IMR-90 (cell line): ENCODE measurements around the gene MYH11. TPM values are rescaled to one million over a fixed set of nuclear protein-coding genes. Genes with fewer than 3 reads are reported as not detected.

Source experiments
- ATAC-seq: fragments of 200-7000 bp; cut with Tn5 transposase; 2 replicates; pipeline ENCODE4 v1.9.1; 2020; ENCODE audit warnings: low read depth, mild to moderate bottlenecking, moderate library complexity
- BruUV-seq: library from RNA; stranded (reverse); fragments of 400-500 nt; replicated peaks from 2 replicates; lab custom pipeline; 2021; lab: Mats Ljungman, UMichigan
- CTCF ChIA-PET: fragments of 300-600 bp; formaldehyde crosslinking; extraction: SDS; loops from one replicate; lab custom pipeline; 2021; ENCODE audit warnings: antibody characterized with exemption; lab: Yijun Ruan, JAX
- POLR2A ChIA-PET: fragments of 300-600 bp; sonication (Branson Sonifier 250); formaldehyde crosslinking; loops from one replicate; lab custom pipeline; 2022; ENCODE audit warnings: antibody characterized with exemption; ENCODE audit not compliant: unreplicated experiment; lab: Charles Lee
- DNase-seq: peaks from one replicate; pipeline ENCODE4 v3.0.0; 2013
- H2AFZ ChIP-seq: replicated peaks from 2 replicates; pipeline ENCODE3; 2013; ENCODE audit warnings: low read length, mild to moderate bottlenecking; ENCODE audit not compliant: poor library complexity
- H2AK5ac ChIP-seq: 2 replicates; pipeline ENCODE4 v1.6.1; 2013; ENCODE audit warnings: low read depth, low read length, inconsistent platforms
- H2AK9ac ChIP-seq: replicated peaks from 2 replicates; pipeline ENCODE3; 2013; ENCODE audit warnings: mild to moderate bottlenecking, low read depth, low read length, moderate library complexity; ENCODE audit not compliant: poor library complexity
- H2BK120ac ChIP-seq: 2 replicates; pipeline ENCODE4 v1.6.1; 2013; ENCODE audit warnings: low read depth, low read length, inconsistent platforms
- H2BK15ac ChIP-seq: 3 replicates; pipeline ENCODE4 v1.6.1; 2013; ENCODE audit warnings: low read depth, low read length, inconsistent platforms
- H2BK20ac ChIP-seq: 2 replicates; pipeline ENCODE4 v1.6.1; 2013; ENCODE audit warnings: low read depth, mild to moderate bottlenecking, inconsistent platforms, low read length, moderate library complexity
- H2BK5ac ChIP-seq: 2 replicates; pipeline ENCODE4 v1.6.1; 2013; ENCODE audit warnings: mild to moderate bottlenecking, low read depth, low read length, inconsistent platforms; ENCODE audit not compliant: poor library complexity, severe bottlenecking
- H3K14ac ChIP-seq: replicated peaks from 2 replicates; pipeline ENCODE4 v1.6.1; 2013; ENCODE audit warnings: low read depth, low read length, inconsistent platforms
- H3K18ac ChIP-seq: 2 replicates; pipeline ENCODE4 v1.6.1; 2013; ENCODE audit warnings: low read depth, low read length, control low read depth
- H3K23ac ChIP-seq: 2 replicates; pipeline ENCODE4 v1.6.1; 2013; ENCODE audit warnings: low read depth, low read length, inconsistent platforms
- H3K27ac ChIP-seq: 2 replicates; pipeline ENCODE4 v1.5.1; 2013; ENCODE audit warnings: mild to moderate bottlenecking, control low read depth, low read length; ENCODE audit not compliant: insufficient read depth
- H3K27me3 ChIP-seq: 2 replicates; pipeline ENCODE4 v1.6.1; 2013; ENCODE audit warnings: low read length; ENCODE audit not compliant: control insufficient read depth, insufficient read depth
- H3K36me3 ChIP-seq: 2 replicates; pipeline ENCODE4 v1.6.1; 2013; ENCODE audit warnings: low read length, mixed read lengths; ENCODE audit not compliant: control insufficient read depth, insufficient read depth
- H3K4ac ChIP-seq: 2 replicates; pipeline ENCODE4 v1.6.1; 2013; ENCODE audit warnings: low read depth, low read length, inconsistent platforms
- H3K4me1 ChIP-seq: 2 replicates; pipeline ENCODE4 v1.6.1; 2013; ENCODE audit warnings: low read length, mixed read lengths; ENCODE audit not compliant: control insufficient read depth, insufficient read depth
- H3K4me2 ChIP-seq: 2 replicates; pipeline ENCODE4 v1.6.1; 2013; ENCODE audit warnings: low read depth, mild to moderate bottlenecking, control low read depth, low read length, moderate library complexity
- H3K4me3 ChIP-seq: 2 replicates; pipeline ENCODE4 v1.5.1; 2013; ENCODE audit warnings: low read depth, mild to moderate bottlenecking, control low read depth, low read length, moderate library complexity; ENCODE audit not compliant: insufficient read depth
- H3K56ac ChIP-seq: 2 replicates; pipeline ENCODE4 v1.6.1; 2013; ENCODE audit warnings: low read length, inconsistent platforms; ENCODE audit not compliant: insufficient read depth; ENCODE audit errors: extremely low read depth
- H3K79me1 ChIP-seq, 2 experiments: 2 replicates each; pipeline ENCODE4 v1.6.1; 2013; ENCODE audit warnings: low read length in 2 of 2, inconsistent platforms in 1 of 2, low read depth in 1 of 2
- H3K9ac ChIP-seq: 2 replicates; pipeline ENCODE4 v1.6.1; 2013; ENCODE audit warnings: low read depth, low read length, control low read depth
- H3K9me1 ChIP-seq: 2 replicates; pipeline ENCODE4 v1.6.1; 2013; ENCODE audit warnings: low read length, inconsistent platforms; ENCODE audit not compliant: insufficient read depth
- H3K9me3 ChIP-seq: 2 replicates; pipeline ENCODE4 v1.6.1; 2013; ENCODE audit warnings: low read length; ENCODE audit not compliant: control insufficient read depth, insufficient read depth
- H4K20me1 ChIP-seq: 2 replicates; pipeline ENCODE4 v1.6.1; 2013; ENCODE audit warnings: low read length, inconsistent platforms; ENCODE audit not compliant: insufficient read depth
- H4K5ac ChIP-seq: 2 replicates; pipeline ENCODE4 v1.6.1; 2013; ENCODE audit warnings: mild to moderate bottlenecking, low read depth, low read length, control low read depth
- H4K8ac ChIP-seq, 2 experiments: 2 replicates each; pipeline ENCODE4 v1.6.1; 2013; ENCODE audit warnings: low read depth in 2 of 2, low read length in 2 of 2, control low read depth in 1 of 2, inconsistent platforms in 1 of 2
- H4K91ac ChIP-seq: 2 replicates; pipeline ENCODE4 v1.6.1; 2013; ENCODE audit warnings: low read depth, low read length, inconsistent platforms; ENCODE audit not compliant: insufficient read depth
- BHLHE40 ChIP-seq: fragments of 150-350 bp; IDR thresholded peaks from 2 replicates; pipeline ENCODE4 v1.6.1; 2016; ENCODE audit warnings: mild to moderate bottlenecking, low read depth, low read length
- CHD1 ChIP-seq: IDR thresholded peaks from 2 replicates; pipeline ENCODE4 v1.6.1; 2012; ENCODE audit warnings: low read depth, low read length, improper control_type of control experiment
- CTCF ChIP-seq: conservative IDR thresholded peaks from 2 replicates; pipeline ENCODE4 v1.5.1; 2012; ENCODE audit warnings: mild to moderate bottlenecking, low read depth, low read length, improper control_type of control experiment
- ELK1 ChIP-seq: fragments of 150-350 bp; IDR thresholded peaks from 2 replicates; pipeline ENCODE4 v1.6.1; 2016; ENCODE audit warnings: low read depth, mild to moderate bottlenecking, low read length, moderate library complexity, borderline replicate concordance
- FOS ChIP-seq: fragments of 150-350 bp; IDR thresholded peaks from 2 replicates; pipeline ENCODE4 v1.6.1; 2016; ENCODE audit warnings: low read depth, low read length
- MAFK ChIP-seq: IDR thresholded peaks from 2 replicates; pipeline ENCODE4 v1.6.1; 2012; ENCODE audit warnings: low read depth, low read length, improper control_type of control experiment
- MAZ ChIP-seq: IDR thresholded peaks from 2 replicates; pipeline ENCODE4 v1.6.1; 2012; ENCODE audit warnings: low read depth, mild to moderate bottlenecking, low read length, improper control_type of control experiment, moderate library complexity, borderline replicate concordance
- MXI1 ChIP-seq: IDR thresholded peaks from 2 replicates; pipeline ENCODE4 v1.6.1; 2012; ENCODE audit warnings: low read depth, mild to moderate bottlenecking, low read length, moderate library complexity, borderline replicate concordance
- NFE2L2 ChIP-seq: fragments of 150-350 bp; IDR thresholded peaks from 2 replicates; pipeline ENCODE4 v1.6.1; 2016; ENCODE audit warnings: low read depth, mild to moderate bottlenecking, low read length
- POLR2A ChIP-seq: IDR thresholded peaks from 2 replicates; pipeline ENCODE4 v1.6.1; 2012; ENCODE audit warnings: mild to moderate bottlenecking, low read depth, low read length
- RCOR1 ChIP-seq: IDR thresholded peaks from 2 replicates; pipeline ENCODE4 v1.6.1; 2012; ENCODE audit warnings: mild to moderate bottlenecking, low read length, improper control_type of control experiment; ENCODE audit not compliant: insufficient replicate concordance
- RFX5 ChIP-seq: IDR thresholded peaks from 2 replicates; pipeline ENCODE4 v1.8.0; 2012; ENCODE audit warnings: low read depth, mild to moderate bottlenecking, low read length, moderate library complexity
- SMC3 ChIP-seq: fragments of 150-350 bp; IDR thresholded peaks from 2 replicates; pipeline ENCODE4 v1.6.1; 2016; ENCODE audit warnings: low read depth, mild to moderate bottlenecking, antibody characterized with exemption, low read length, moderate library complexity
- USF2 ChIP-seq: fragments of 150-350 bp; IDR thresholded peaks from 2 replicates; pipeline ENCODE4 v1.6.1; 2017; ENCODE audit warnings: mild to moderate bottlenecking, antibody characterized with exemption, low read length, low read depth
- WGBS, 2 experiments: methylation state at CpG; one replicate each; pipeline versions ENCODE4 v1.1.5 to v1.1.7; 2013; ENCODE audit warnings: missing lambda C conversion rate in 2 of 2; ENCODE audit not compliant: insufficient read length in 1 of 2; ENCODE audit errors: extremely low coverage in 2 of 2; 5-methylcytosine and 5-hydroxymethylcytosine counted together
- dilution Hi-C: fragments of 300-500 bp; cut with HindIII; formaldehyde crosslinking; loops from one replicate; pipeline ENCODE4 v1.14.3; 2018; ENCODE audit warnings: low sequenced_read_pairs; ENCODE audit not compliant: unreplicated experiment
- in situ Hi-C: fragments of 300-500 bp; cut with MboI; formaldehyde crosslinking; loops from 3 replicates; pipeline ENCODE4 v1.14.3; 2019; ENCODE audit warnings: low sequenced_read_pairs, inconsistent platforms, mixed read lengths
- intact Hi-C: fragments of 100-400 bp; cut with micrococcal nuclease; formaldehyde crosslinking; loops from 2 replicates; pipeline ENCODE4 v1.10.0; 2022
- polyA plus RNA-seq, 3 experiments: library from polyadenylated mRNA; depleted of rRNA; stranded (reverse); fragments of >200 nt; gene quantifications; 2 replicates each; pipeline ENCODE4 v1.2.3, GENCODE V29; 2012; ENCODE audit warnings: low replicate concordance in 1 of 3
- total RNA-seq: library from RNA; depleted of rRNA; stranded (reverse); fragments of >200 nt; gene quantifications from 2 replicates; pipeline ENCODE4 v1.2.3, GENCODE V29; 2012

MYH11 gene
- total and polyA plus RNA-seq, 2 of the 4 experiments (the other 2 are of a cell fraction), result under 0.01 to 0.12 TPM

GRCh38 chr16:15715221-15715620 lies 141.6 kb downstream of the MYH11 start:
- intact Hi-C loops, result no loop called here
- ChIA-PET CTCF (no interaction called here), POLR2A (no interaction called here)
- TF ChIP-seq NFE2L2 (no peak), MAZ (no peak), SMC3 (no peak), RFX5 (no peak), ELK1 (no peak), CHD1 (no peak), USF2 (no peak), CTCF (no peak), BHLHE40 (no peak), MAFK (no peak), POLR2A (no peak), RCOR1 (no peak), FOS (no peak), MXI1 (no peak)
- peaks cover 4% of the 10 kb centered on the region; the same call in 1 of the 2 replicates for H3K9me1 ChIP-seq
- no peak overlapping the region for H4K8ac ChIP-seq
- dilution Hi-C loops, result no loop called here
- no peak overlapping the region for H4K5ac ChIP-seq
- H3K4me1 ChIP-seq, result no peaks in the 10 kb centered on the region
- no peaks in the 10 kb centered on the region; the same call in 1 of the 2 replicates for H4K20me1 ChIP-seq
- H3K27me3 ChIP-seq, result no peaks in the 10 kb centered on the region
- H2BK15ac ChIP-seq, result no peak overlapping the region
- no peak overlapping the region for H3K56ac ChIP-seq
- no peak overlapping the region for H2BK120ac ChIP-seq
- in situ Hi-C loops, result no loop called here
- no peak overlapping the region for H4K91ac ChIP-seq
- no peak overlapping the region for H2AFZ ChIP-seq
- H2BK20ac ChIP-seq, result no peak overlapping the region
- DNase-seq (no peak), ATAC-seq (no peak)
- H2BK5ac ChIP-seq, result no peak overlapping the region
- H3K14ac ChIP-seq, result no peak overlapping the region
- H3K9me3 ChIP-seq, result no peaks in the 10 kb centered on the region
- no peak overlapping the region for H3K4ac ChIP-seq
- H2AK5ac ChIP-seq, result no peak overlapping the region
- H3K4me3 ChIP-seq, result no peak overlapping the region
- H3K79me1 ChIP-seq, result no peaks in the 10 kb centered on the region; a peak in 1 of 4 replicates
- H3K18ac ChIP-seq, result no peak overlapping the region
- H3K27ac ChIP-seq, result no peak overlapping the region
- peaks cover 9% of the 10 kb centered on the region; the same call in 1 of the 2 replicates for H3K36me3 ChIP-seq
- 83% methylated on average over 4 of the region's 5 CpGs; no CpG with 5 or more reads in 1 of the 2 experiments for WGBS, 2 experiments
- H3K4me2 ChIP-seq, result no peak overlapping the region
- BruUV-seq, result no TSS peak
- no peak overlapping the region; the same call in 1 of the 2 replicates for H3K23ac ChIP-seq
- no peak overlapping the region for H3K9ac ChIP-seq
- H2AK9ac ChIP-seq, result no peak overlapping the region
